Uterus (tissue), 2 donors: ENCODE measurements around the gene TMEM141.

Experiments
- CTCF ChIP-seq, 4 experiments: fragments of 200-600 bp in 2 of 4; fragments of 450-650 bp in 2 of 4; sonication (generic) in 2 of 4; IDR thresholded peaks; one replicate each; pipeline ENCODE4 v1.5.1; 2016 to 2019; ENCODE audit warnings: antibody characterized with exemption in 4 of 4, mild to moderate bottlenecking in 2 of 4, moderate library complexity in 1 of 4
- POLR2A ChIP-seq, 2 donors: fragments of 450-650 bp; IDR thresholded peaks; one replicate each; pipeline ENCODE4 v1.6.1; 2016; ENCODE audit warnings: antibody characterized with exemption in 2 of 2, mild to moderate bottlenecking in 1 of 2, moderate library complexity in 1 of 2

DNA sequence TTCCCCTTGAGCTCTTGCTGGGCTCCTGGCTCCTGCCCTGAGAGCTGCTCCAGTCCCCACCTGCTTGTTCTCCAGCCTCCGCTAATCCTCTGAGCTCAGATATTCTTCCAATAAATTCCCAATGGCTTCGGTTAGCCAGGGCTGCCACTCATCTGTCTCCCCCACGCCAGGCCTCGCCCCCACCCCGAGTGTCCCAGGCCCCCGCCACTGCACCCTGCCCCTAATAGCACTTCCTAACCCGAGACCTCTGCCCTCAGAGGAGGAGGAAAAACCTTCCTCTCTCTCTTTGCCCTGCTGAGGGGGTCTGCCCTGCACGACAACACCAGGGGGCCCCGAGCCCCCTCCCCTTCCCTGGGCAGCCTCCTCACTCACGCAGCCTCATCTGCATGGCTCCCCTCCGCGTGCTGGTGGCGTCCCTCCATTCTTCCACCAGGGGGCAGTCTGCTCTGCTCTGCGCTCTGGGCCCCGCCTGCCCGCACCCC is 21.4 kb upstream of the TMEM141 start:
- peak in 2 of 4 experiments; percentile 10 to 40 for TF ChIP-seq CTCF (IDR thresholded peaks at IDR 0.05)
- no peak for TF ChIP-seq POLR2A (IDR thresholded peaks at IDR 0.05)
